Thoracic aorta (tissue), 2 donors: Measurements from ENCODE around the gene FNDC3B. TPM values are rescaled to one million over a fixed set of nuclear protein-coding genes. Genes with fewer than 3 reads are reported as not detected.

Source experiments
- ATAC-seq: fragments of 150-250 bp; one replicate; pipeline ENCODE4 v1.8.0; 2017; ENCODE audit warnings: low read depth; ENCODE audit not compliant: insufficient number of reproducible peaks, low FRiP score
- DNase-seq: peaks from one replicate; pipeline ENCODE4 v3.0.0-alpha.2; 2020; ENCODE audit warnings: low spot score
- H3K27ac ChIP-seq, 2 donors: fragments of 200-600 bp; sonication (generic); 1 replicate in 1 of 2; 2 replicates in 1 of 2; pipeline ENCODE4 v1.5.1; 2016; ENCODE audit warnings: mild to moderate bottlenecking in 2 of 2, moderate library complexity in 2 of 2
- H3K27me3 ChIP-seq: fragments of 200-600 bp; sonication (generic); replicated peaks from 2 replicates; pipeline ENCODE4 v1.6.0; 2016; ENCODE audit warnings: mild to moderate bottlenecking; ENCODE audit not compliant: insufficient read depth
- H3K36me3 ChIP-seq: fragments of 200-600 bp; sonication (generic); one replicate; pipeline ENCODE4 v1.5.1; 2016
- H3K4me1 ChIP-seq, 2 donors: fragments of 200-600 bp; sonication (generic); 1 replicate in 1 of 2; 2 replicates in 1 of 2; pipeline versions ENCODE4 v1.5.1 to v1.6.0; 2016; ENCODE audit warnings: low read depth in 2 of 2, mild to moderate bottlenecking in 1 of 2; ENCODE audit not compliant: control insufficient read depth in 1 of 2
- H3K4me3 ChIP-seq: fragments of 200-600 bp; sonication (generic); 2 replicates; pipeline ENCODE4 v1.5.1; 2016; ENCODE audit warnings: mild to moderate bottlenecking
- H3K9me3 ChIP-seq: fragments of 200-600 bp; sonication (generic); 2 replicates; pipeline ENCODE4 v1.5.1; 2016
- CTCF ChIP-seq: fragments of 200-600 bp; sonication (generic); IDR thresholded peaks from one replicate; pipeline ENCODE4 v1.5.1; 2019; ENCODE audit warnings: antibody characterized with exemption
- total RNA-seq, 2 donors: library from RNA; depleted of rRNA; stranded (reverse); fragments of >200 nt; gene quantifications; one replicate each; pipeline versions ENCODE4 v1.1.0 to v1.2.3, GENCODE V29; 2016

Gene FNDC3B
- total RNA-seq, 2 donors from 2014 or later: 113 to 163 TPM

DNA sequence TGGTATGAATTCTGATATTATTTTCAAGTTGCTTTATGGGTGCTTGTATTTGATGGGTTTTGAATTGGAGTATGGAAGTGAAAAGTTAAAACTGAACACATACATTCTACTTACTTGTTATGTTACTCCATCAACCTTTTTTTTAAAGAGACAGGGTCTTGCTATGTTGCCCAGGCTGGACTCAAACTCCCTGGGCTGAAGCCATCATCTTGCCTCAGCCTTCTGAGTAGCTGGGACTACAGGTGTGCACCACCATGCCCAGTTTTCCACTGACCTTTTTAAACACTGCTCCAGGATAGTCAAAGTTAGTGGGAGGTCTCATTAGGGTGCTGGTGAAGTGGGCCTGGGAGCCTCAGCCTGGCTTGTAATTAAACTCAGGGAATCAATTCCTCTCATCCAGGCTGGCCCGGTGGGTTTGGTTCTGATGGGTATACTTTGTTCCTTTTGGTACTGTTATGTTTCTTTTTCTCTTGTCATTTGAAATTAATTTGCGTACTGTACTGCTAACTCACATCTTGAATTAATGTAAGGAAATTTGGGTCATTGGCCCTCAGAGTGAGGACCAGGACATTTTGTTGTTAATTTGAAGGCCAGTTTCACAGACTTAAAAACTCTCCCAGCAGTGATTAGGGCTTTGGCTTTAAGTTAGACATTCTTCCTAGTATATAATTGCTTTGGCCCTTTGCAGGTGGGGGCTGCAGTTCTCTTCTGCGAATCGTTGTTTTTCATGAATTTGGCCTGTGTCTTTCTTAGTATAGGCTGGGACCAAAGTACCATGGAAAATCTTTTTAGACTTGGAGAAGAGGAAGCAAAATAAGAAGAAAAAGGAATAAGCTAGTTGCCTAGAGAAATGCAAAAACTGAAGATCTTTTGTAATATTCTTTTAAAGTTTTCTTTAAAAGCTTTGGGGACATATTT is 66.9 kb downstream of the FNDC3B start:
- Histone ChIP-seq H3K4me1 (peaks cover 53 to 79% of the 10 kb centered on the region in 2 donors), H3K4me3 (no peak overlapping the region), H3K27ac (peak overlapping the region in 1 of 2 donors; percentile 12), H3K9me3 (no peaks in the 10 kb centered on the region), H3K27me3 (no peaks in the 10 kb centered on the region), H3K36me3 (no peaks in the 10 kb centered on the region)
- no peak for TF ChIP-seq CTCF
- DNase-seq (no peak), ATAC-seq (no peak)

- no peaks in the 10 kb centered on the region for H3K27me3 ChIP-seq
- no peak for DNase-seq
- H3K4me1 ChIP-seq: peaks cover 48 to 72% of the 10 kb centered on the region in 2 donors
- no peaks in the 10 kb centered on the region for H3K9me3 ChIP-seq
- TF ChIP-seq CTCF: no peak
- no peaks in the 10 kb centered on the region for H3K36me3 ChIP-seq
- ATAC-seq: no peak
- H3K4me3 ChIP-seq: no peak overlapping the region
- H3K27ac ChIP-seq: no peak overlapping the region
Observed at GRCh38 chr3:172106989-172107388, 67.6 kb downstream of the FNDC3B start.

DNA sequence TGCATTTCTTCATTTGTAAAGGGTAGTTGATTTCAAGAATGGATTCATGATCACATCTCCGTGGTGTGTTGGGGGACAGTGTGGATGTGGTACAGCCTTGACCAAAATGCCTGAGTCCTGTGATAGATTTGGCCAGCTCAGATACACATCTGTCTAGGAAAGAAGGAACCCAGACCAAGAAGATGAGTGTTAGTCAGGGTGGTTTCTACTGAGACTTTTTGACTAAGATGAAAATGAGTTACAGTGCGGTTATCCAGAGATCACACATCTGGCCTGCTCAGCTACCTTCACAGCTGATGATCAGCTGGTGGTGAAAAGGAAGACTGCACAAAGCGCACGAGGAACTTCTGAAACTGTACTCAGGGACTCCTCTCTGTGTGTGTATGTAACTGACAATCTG is 68.0 kb downstream of the FNDC3B start:
- Histone ChIP-seq H3K27me3 (no peaks in the 10 kb centered on the region), H3K9me3 (no peaks in the 10 kb centered on the region), H3K36me3 (no peaks in the 10 kb centered on the region), H3K4me1 (peaks cover 45 to 68% of the 10 kb centered on the region in 2 donors), H3K27ac (no peak overlapping the region), H3K4me3 (no peak overlapping the region)
- ATAC-seq (no peak), DNase-seq (no peak)
- TF ChIP-seq CTCF: no peak

- Histone ChIP-seq H3K27ac (no peak overlapping the region), H3K36me3 (no peaks in the 10 kb centered on the region), H3K4me3 (no peak overlapping the region), H3K4me1 (peaks cover 24 to 48% of the 10 kb centered on the region in 2 donors), H3K27me3 (no peaks in the 10 kb centered on the region), H3K9me3 (no peaks in the 10 kb centered on the region)
- TF ChIP-seq CTCF: no peak
- no peak for DNase-seq
- ATAC-seq: no peak
Observed at GRCh38 chr3:172110127-172110779, 70.9 kb downstream of the FNDC3B start.

DNA sequence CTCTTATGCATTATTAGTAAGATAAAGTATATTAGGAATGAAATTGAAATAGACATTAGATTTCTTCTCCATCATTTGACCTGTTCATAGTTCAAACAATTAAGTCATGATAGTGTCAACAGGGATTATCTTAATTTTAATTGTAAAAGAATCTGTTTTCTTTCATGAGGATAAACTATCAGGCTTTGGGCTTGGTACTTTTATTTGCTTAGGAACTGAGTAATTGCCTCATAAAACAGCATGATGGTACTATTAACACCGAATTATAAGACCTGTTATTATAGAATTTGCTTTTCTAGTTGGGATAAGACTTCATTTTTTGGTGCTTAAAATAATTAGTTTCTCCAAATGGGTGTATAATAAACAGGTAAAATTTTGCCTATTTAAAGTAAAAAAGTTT is 71.8 kb downstream of the FNDC3B start:
- TF ChIP-seq CTCF: no peak
- Histone ChIP-seq H3K4me1 (peaks cover 17 to 47% of the 10 kb centered on the region in 2 donors), H3K9me3 (no peaks in the 10 kb centered on the region), H3K27ac (no peak overlapping the region), H3K36me3 (no peaks in the 10 kb centered on the region), H3K27me3 (no peaks in the 10 kb centered on the region), H3K4me3 (no peak overlapping the region)
- no peak for ATAC-seq
- no peak for DNase-seq
